Stimulated activated CD4-positive, alpha-beta T cell treated with anti-CD3 and anti-CD28 coated beads, Interleukin-1b, Interleukin-23, amount 100 ng/mL, for 24 hours (primary cell): ENCODE measurements around the gene CELF2.

Experiments
- DNase-seq, 4 experiments: peaks; one replicate each; pipeline ENCODE4 v3.0.0-alpha.2; 2020; ENCODE audit warnings: low read depth in 4 of 4, low spot score in 1 of 4

Gene CELF2

GRCh38 chr10:11093771-11094736 lies 76.4 kb downstream of the CELF2 start:
- DNase-seq: no peak

- no peak for DNase-seq
These were observed 77.7 kb downstream of the CELF2 start for GRCh38 chr10:11095374-11095801.

DNA sequence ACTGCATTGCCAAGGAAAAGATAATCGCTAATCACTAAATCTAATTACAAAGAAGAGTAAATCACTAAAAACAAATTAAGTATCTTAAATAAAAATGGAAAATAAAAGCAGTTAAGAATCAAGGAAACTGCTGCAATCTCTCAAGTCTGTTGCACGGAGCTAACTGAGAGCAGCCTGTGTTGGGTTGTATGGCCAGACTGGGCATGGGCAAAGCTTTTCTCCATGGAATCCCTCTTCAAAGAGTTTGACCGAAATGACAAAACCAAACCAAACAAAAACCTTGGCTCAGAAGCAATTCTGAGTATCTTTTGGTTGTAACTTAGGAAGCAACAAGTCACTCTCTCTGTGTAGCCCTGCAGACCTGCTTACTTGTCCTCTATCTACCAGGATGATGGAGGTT lies 78.8 kb downstream of the CELF2 start:
- DNase-seq: no peak

DNA sequence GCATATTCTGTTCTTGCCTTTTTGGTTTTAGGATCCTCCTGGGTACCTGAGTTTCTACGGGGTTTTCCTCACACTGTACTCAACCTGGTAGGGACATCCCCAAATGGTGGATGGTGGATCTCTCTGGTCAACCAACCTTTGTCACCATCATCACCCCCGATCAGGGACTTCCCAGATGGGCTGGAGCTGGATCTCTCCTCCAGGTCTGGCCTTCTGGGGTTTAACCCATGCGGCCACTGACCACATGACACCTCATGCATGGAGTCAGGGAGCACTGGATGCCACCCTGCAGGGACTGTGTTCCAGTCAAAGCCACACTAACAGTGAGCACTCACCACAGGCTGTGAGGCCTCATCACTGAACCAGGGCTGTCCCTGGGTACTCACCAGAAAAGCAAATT lies 80.0 kb downstream of the CELF2 start:
- no peak for DNase-seq

GRCh38 chr10:11098666-11099065 lies 81.0 kb downstream of the CELF2 start:
- no peak for DNase-seq

DNA sequence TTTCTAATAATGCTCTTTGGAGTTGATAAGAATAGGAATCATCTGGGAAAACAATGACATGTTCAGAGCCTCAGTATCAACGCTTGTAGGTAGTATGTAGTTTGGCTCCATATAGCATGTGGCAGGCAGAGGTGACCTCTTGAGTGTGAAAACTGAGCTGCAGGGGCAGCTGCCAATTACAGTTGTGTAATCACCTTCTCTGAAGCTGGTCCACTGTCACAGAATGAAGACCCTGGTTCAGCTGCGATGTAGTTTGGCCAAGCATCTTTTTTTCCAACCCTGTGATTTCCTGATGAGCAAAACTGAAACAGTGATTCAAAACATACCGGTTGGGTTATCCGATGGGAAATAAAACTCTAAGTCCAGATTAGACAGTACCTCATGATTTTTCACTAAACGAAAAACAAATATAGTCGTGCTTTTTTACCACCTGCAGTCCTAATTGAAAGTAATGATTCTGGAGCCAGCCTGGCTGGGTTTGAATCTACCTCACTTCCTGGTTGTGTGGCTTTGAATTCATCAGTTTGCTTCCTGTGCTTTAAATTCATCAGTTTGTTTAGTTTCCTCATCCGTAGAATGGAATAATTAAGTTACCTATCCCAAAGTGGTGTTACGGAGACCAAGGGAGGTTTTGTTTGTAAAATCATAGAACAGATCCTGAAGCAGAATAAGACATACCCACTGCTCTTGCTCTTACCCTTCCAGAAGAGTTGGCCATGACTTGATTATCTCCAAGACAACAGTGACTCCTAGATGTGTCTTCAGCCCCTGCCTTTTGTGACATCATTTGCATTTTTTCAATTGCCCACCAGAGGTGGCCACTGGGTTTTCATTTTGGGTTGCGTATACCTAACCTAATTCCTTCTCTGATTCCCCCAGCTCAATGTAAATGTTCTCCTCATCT lies 87.4 kb downstream of the CELF2 start:
- DNase-seq: no peak

DNA sequence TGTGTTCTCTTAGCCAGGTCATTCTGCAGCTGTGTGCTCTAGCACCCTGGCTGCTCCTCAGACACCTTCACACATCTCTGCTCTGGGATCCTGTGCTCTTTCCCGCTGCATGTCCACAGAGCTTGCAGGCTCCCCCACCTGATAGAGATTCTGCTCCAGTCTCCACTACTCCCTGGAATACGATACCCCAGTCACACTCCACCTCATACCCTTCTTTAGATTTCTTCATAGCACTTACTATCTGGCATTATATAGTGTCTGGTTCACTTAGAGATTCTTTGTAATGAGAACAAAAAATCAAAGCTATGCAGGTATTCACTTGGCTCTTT lies 88.0 kb downstream of the CELF2 start:
- DNase-seq: no peak

- no peak for DNase-seq
These were observed 89.1 kb downstream of the CELF2 start for GRCh38 chr10:11106621-11107374.

- no peak for DNase-seq
These were observed 90.3 kb downstream of the CELF2 start for GRCh38 chr10:11107948-11108347.

- DNase-seq: no peak
These were observed 90.7 kb downstream of the CELF2 start for GRCh38 chr10:11108356-11108755.

- DNase-seq: no peak
These were observed 91.9 kb downstream of the CELF2 start for GRCh38 chr10:11109590-11109989.

DNA sequence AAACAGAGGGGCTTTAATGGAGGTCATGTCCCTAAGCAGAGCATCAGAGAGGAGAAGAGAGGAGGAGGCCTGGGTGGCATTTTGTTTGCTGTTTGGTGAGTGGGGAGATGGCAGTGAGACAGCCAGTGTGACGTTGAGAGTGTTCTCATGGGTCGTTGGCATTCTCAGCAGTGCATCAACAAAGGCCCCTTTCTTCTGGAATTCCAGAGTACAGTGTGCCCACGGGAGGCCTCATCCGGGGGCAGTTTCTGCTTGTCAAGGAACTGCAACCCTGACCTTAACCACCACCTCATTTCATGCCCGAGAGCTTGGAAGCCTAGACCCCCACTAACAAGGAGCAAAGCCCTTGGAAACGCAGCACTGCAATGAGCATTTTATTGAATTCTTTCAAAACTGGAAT lies 92.9 kb downstream of the CELF2 start:
- no peak for DNase-seq

GRCh38 chr10:11111490-11111889 lies 93.8 kb downstream of the CELF2 start:
- no peak for DNase-seq

- DNase-seq: no peak
These were observed 95.0 kb downstream of the CELF2 start for GRCh38 chr10:11112718-11113117.

DNA sequence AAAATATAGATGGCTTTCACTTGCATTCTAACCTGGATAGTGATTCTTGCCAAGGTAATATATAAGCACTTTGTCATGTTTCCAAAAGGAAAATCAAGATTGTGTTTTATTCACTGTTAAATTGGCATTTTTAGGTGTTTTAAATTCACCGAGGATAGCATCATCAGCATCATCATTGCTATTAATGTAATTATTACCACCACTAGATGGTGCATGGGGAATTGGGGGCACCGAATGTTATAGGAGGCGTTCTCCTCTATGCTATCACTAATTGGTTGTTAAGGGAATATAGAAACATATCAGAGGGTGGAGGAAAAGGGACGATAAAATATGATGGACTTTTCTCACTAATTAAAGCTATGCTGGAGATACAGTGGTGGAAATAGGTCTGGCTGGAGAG lies 95.5 kb downstream of the CELF2 start:
- DNase-seq: no peak

GRCh38 chr10:11114269-11114668 lies 96.6 kb downstream of the CELF2 start:
- DNase-seq: no peak

DNA sequence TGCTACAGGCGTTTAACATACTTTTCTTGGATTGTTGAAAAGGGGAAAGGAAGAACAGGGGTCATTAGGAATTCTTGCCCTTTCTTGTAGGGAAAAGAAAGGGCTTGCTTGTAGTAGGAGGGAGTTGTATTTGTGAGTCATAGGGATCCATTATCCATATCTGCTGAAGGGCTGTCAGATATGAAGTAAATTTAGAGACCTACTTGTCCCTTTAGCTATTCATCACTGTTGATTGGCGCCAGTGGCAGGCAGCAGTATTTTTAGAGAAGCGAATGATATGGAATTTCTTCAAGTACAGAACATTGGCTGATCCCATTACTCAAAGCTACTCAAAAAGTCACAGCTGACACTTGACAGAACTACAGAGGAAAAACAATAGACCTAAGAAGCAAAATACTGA lies 97.7 kb downstream of the CELF2 start:
- no peak for DNase-seq

GRCh38 chr10:11116361-11116760 lies 98.7 kb downstream of the CELF2 start:
- DNase-seq: no peak

DNA sequence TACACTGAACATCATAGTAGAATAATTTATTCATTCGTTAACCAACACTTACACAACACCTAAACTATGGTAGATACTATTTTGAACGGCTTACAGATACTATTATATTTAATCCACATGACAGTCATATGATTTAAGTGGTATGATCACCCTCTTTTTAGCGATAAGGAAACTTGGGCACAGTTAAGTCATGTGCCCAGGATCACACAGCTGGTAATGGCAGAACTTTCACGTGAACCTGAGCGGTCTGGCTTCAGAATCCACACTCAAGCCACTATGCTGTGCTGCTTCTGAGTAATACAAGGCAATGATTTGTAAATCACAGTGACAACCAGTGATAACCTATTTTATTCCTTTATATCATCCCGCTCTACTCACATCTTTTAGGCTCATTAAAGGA lies 99.1 kb downstream of the CELF2 start:
- DNase-seq: no peak

DNA sequence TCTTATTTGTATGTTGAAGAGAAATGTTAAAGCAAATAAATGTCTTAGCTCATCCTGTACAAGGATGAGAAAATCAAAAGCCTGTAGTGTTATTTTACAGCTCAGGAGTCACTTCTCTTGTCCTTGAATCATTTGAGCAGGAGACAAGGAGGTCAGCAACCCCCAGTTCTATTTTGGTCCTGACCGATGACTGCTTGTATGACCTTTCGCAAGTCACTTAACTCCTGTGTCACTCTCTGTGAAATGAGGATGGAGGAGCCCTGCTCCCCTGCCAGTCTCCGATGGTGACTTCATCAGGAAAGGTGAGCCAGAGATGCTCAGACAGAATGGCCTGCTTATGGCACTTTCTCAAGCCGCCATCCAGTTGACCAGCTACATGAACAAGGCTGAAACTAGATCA lies 101.0 kb downstream of the CELF2 start:
- no peak for DNase-seq

DNA sequence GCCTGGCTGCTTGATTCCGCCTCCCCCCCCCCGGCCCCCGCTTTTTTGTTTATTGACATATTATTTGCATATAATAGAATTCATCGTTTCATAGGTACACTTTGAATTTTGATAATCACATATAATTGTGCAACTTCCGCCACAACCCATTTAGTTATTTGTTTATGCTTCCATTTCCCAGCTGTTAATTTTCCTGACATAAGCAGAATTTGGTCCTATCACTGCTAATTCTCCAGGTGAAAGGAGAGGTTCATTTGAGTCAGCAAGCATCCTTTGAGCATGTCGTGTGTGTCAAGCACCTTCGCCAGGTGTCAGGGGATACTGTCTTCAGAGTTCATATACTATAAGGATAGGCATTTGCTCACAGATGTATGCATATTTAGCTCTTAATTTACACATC lies 102.2 kb downstream of the CELF2 start:
- DNase-seq: no peak
